NCI-H2196 (cell line): ENCODE measurements around the gene SHISAL1.

ENCODE experiments used
- DNase-seq: peaks from one replicate; lab custom pipeline; 2025; ENCODE audit not compliant: unreplicated experiment; lab: John Stamatoyannopoulos, UW

Gene SHISAL1

DNA sequence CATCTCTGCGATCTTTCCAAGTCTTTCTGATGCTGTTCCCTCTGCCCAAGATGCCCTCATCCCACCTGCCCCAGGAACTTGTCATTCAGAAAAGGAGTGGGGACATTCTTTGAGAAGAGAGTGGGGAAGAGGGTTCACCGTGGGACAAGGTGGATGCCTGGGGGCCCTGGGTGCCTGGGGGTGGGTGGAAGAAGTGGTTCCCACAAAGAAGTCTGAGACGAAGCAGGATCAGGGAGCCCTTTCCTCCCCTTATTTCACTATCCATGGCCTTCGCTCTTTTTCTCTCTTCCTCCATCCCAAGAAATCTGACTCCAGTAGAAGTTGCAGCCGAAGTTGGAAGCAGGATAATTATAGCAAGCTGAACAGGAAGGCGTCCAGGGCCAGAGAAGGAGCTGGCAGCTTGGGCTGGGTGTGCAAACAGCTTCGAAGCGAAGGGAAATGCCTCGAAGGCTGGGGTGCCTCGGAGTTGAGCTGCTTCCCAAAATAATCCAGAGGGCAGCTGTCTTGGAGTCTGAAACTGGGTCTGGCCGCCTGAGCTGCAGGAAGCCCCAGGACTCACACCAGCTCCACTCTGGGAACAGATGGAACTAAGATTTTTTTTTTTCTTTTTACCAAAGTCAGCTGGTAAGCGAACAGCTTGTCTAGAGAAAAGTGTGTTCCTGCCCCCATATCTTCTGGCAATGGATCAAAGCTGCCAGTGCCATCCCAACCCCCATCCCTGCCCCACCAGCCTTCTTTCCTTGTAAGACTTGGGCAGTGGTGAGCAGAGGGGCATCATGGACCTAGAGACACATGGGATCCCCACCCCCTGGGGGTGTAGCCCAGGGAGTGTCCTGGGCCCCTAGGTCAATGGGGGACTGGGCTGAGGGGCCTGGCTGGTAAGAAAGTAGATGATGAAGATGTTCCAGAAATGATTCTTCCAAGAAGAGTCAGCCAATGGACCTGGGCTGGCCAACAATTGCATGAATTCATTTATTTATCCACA, 100.5 kb downstream of the SHISAL1 start:
- DNase-seq, result no peak

DNA sequence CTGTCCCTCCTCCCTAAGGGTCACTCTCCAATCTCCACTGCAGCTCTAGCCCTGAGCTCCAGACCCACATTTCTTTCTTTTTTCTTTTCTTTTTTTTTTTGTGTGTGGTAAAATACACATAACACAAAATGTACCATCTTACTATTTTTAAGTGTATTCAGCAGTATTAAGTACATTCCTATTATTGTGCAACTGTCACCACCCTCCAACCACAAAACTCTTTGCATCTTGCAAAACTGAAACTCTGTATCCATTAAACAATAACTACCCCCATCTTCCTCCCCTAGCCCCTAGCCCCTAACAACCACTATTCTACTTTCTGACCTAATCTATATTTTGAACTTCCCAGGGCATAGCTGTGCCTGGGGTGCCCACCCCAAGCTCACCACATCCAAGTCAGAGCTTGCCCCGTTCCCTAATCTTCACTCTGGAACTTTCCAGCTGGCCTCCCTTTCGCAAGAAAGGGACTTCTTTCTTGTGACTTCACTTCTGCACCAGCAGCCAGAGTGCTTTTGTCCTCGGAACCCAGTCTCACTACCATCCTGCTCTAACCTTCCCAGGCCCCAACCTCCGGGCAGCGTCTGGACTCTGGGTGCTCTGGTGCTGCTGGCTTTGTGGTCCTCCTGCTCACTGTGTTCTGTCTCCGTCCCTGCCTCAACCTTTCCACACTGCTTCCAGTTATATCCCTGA, 101.3 kb downstream of the SHISAL1 start:
- DNase-seq, result no peak

DNA sequence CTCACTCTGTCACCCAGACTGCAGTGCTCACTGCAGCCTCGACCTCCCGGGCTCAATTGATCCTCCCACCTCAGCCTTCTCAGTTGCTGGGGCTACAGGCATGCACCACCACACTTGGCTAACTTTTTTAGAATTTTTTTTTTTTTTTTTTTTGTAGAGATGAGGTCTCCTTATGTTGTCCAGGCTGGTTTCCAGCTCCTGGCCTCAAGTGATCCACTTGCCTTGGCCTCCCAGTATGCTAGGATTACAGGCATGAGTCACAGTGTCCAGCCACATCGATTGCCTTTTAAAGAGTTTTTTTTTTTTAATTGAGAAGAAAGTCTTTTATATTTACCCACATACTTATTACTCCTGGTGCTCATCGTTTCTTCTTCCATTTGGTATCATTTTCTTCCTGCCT, 102.0 kb downstream of the SHISAL1 start:
- peak; percentile 21 for DNase-seq

DNA sequence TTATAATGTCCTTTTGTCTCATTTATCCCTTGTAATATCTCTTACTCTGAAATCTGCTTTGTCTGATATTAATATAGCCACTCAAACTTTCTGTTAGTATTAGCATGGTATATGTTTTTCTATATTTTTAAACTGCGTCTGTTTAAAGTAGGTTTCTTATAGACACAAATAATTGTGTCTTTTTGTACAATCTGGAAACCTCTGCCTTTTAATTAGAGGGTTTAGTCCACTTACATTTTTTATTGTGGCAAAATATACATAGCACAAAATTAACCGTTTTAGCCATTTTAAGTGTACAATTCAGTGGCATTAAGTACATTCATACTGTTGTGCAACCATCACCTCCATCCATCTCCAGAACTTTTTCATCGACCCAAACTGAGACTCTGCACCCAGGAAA, 103.4 kb downstream of the SHISAL1 start:
- no peak for DNase-seq

DNA sequence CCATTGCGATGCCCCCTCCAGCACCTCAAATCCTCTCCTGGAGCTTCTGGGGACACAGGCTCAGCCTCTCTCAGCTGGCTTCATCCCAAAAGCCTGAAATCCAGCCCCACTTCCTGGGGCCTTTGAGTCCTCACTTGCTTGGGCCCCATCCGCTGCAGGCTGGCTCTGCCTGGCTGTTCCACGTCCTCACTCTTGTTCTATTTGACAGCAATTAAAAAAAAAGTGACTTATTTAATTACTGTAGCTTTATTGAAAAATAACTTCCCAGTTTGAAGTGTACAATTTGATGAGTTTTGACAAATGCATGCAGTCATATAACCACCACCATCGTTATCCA, 104.8 kb downstream of the SHISAL1 start:
- no peak for DNase-seq

DNA sequence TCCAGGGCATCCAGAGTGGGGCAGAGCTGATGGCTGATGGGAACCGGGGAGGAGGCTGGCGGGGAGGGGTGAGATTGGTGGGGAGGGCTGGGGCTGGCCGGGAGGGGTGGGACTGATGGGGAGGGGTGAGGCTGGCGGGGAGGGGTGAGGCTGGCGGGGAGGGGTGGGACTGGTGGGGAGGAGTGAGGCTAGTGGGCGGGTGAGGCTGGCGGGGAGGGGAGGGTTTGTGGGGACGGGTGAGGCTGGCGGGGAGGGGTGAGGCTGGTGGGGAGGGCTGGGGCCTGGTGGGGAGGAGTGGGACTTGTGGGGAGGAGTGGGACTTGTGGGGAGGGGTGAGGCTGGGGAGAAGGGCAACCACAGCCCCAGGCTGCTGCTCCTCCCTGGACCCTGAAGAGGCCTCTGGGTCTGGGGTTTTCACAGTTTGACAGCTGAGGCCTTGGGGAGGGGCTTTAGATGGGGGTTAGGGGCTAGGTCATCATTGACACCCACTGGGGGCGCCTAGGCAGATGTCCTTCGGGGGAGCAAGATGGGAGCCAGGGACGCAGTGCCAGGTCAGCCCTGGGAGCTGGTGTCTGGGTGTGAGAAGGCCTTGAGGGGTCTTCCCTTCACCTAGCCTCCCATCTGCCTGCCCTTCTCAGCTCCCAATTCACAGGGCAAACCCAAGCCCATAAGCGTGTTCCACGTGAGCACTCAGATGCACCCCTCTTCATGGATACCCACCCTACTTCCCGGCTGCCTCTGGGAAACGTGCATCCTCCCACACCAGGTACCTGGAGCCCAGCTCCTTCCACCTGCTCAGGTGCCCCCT, 105.4 kb downstream of the SHISAL1 start:
- no peak for DNase-seq

DNA sequence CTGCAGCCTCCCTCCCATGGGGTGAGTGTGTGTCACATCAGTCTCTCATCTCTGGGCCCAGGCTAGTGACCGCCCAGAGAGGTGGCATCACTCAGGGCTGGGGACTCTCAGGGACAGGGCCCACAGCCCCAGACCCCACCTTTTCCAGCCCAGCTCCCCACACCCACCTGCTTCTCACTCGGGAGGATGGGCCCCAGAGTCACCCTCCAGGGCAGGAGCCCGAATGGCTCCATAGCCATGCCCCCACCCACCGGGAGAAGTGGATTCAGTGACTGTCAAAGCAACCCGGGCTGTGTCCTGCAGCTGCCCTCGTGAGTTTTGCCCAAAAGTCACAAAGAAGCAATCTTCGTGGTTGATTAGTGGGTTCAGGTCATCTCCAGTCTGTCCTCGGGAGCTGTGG, 106.1 kb downstream of the SHISAL1 start:
- DNase-seq, result no peak

DNA sequence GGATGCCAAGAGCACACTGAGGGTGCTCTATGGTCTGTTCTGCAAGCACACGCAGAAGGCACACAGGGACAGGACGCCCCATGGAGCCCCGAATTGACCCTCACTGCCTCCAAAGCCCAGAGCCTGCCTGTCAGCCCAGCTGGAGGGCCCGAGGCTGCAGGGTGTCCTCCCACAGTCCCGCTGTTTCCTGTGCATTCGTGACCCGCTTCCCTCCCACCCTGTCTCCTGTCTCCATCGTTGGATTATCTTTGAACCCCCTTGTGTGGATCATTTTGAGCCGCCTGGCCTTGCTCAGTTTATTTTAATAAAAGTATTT, 106.5 kb downstream of the SHISAL1 start:
- no peak for DNase-seq

DNA sequence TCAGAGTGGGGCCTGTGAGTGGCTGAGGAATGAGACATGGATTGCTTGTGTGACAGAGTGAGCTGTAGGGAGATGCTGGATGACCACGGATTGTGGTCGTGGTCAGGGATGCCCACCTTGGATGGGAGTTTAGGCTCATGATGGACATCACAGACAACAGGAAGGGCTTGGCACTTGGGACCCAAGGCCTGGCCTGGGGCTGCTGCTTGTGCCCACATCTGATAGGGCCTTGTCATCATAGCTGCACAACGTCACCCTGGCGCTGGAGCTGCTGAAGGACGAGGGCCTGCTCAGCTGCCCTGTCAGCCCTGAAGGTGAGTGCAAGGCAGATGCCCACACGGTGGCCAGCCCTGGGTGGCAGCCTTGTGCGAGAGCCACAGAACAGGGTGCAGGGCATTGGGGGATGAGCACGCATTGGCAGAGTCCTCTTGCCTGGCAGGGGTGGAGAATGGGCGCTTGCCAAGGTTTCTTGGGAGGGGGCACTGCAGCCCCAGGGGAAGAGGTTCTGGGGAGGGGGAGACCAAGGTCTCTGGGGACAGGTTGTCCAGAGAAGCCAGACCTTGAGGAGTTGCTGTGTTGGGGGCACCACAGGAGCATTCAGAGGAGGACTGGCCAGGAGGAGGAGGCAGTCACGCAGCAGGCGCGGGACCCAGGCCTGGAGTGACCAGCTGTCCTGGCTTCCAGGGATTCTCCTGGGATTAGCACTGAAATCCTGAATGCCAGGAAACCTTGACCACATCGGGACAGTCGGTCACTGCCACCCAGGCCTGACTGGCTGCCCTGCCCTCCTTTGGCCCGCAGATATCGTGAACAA, 107.0 kb downstream of the SHISAL1 start:
- DNase-seq, result no peak

DNA sequence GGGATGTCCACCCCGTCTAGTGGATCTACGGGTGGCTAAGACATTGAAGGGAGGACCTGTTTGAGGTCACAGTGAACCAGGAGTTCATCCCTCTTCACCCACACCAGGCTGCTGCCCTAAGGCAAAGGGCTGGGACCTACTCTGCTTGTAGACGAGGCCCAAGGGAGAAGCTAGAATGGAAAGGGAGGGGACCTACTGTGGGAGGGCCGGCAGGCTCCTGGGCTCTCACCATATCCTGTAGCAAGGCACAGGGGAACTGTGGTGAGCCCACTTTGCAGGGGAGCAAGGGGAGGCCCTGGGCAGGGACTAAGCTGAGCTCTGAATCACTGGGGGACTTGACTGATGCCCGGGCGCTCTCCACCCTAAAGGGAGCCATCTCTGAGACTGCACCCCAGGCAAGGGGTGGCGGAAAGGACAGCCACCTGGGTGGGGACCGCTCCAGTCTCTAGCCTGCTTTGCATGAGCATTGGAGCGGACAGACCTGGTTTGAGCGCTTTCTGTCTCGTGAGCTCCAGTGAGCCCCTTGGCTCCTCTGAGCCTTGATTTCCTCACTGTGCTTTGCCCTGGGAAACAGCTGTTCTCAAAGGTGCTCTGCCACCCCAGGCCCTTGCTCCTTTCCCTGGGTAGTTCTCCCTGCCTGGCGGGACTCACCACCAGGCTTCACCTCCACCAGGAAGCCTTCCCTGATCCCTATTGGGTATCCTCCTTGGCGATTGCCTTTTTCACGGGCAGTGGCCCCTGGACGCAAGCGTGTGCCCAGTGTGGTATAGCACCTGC, 107.8 kb downstream of the SHISAL1 start:
- no peak for DNase-seq

DNA sequence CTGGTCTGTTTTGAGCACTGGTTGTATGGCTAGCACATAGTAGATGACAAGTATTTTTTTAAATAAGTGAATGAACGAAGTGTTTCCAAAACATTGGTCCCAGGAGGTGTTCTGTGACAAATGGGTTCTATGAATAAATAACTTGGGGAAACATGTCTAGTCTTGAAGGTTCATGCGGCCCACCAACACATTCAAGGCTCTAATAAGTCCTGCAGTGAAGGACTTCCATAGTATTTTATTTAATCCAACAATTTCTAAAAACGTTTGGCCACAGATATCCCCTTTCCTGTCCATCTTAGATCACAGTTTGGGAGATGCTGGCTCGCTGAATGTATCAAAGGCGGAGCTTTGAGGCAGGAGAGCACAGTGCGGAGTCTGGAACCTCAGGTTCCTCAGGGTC, 109.5 kb downstream of the SHISAL1 start:
- DNase-seq, result no peak

DNA sequence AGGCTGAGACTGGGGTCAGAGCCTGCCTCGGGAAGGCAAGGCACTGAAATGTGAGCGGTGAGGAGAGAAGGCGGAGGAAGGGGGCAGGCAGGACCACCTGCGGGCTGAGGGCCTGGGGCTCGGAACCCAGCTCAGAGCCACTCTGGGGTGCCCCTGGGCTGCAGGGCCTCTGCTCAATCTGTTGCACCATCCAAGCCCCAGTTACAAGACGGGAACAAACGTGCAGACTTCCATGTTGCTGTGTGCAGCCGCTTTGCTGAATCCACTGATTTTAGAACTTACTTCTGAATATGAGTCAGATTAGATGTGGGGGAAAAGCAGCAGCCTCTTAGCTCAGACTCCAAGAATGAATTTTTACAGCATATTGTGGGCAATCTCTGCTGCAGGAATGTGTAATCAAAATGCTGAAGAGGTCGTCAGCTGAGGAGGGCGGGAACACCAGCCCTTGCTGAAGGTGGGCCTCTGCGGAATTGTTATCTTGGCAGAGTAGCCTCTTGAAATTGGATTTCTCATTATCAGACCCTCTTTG, 110.4 kb downstream of the SHISAL1 start:
- DNase-seq, result no peak

DNA sequence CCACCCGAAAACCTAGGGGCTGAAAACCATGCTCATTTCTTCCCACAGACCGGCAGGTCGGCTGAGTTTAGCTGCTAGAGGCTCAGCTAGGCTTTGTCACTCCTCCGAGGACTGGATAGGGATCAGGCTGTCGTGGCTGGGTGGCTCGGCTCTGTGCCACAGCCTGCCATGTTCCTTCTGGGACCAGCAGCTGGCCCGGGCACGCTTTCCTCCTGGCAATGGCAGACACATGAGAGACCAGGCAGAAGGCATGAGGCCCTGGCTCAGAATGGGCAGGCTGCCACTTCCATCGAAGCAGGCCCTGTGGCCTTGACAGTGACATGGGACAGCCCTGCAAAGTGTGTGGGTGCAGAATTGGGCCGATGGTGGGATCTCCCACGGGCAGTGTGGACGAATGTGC, 111.1 kb downstream of the SHISAL1 start:
- DNase-seq, result no peak

DNA sequence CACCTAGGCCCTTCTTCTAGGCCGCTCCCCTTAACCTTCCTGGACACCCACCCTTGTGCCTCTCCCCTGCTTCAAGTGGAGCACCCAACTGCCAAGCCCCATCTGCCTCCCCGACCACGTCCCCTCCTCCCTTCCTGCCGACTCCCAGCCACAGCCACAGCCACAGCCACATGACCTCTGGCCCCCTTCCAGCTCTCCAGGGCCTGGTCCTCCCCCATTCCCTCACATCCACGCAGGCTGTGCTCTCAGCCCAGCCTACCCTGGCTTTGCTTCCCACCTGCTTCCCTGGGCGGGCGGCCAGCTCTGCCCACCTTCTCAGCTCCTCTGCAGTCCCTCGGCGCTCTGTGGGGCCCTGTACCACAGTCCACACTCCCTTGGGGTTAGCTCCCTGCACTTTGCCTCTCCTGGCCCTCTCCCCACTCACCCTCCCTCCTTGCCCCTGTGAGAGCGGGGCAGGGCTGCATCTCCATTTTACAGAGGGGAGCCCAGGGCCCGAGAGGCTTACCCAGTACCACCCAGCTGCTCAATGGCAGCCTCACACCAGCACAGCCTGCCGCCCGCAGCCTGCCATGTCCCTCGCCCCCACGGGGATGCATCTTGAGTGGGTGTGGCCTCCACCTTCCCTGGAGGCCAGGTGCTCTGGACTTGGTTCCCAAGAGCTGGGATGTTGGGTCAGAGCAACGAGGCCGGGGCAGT, 111.7 kb downstream of the SHISAL1 start:
- no peak for DNase-seq

DNA sequence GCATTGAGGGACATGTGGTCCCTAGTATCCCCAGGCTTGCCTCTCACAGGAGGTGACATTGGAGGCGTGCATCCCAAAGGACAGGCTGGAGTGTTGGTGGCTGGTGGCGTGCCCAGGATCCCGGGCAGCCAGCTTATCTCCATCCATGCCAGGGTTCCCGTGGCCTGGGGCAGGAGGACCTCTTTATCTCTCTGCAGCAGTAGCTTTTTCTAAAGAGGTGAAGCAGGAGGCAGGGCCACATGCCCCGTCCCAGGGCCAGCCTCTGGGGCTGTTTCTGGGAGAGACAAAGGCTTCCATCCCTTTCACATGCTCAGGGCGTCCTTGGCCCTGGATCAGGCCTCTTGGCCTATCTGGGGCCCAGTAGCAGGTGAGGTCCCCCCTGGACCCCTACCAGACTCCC, 112.3 kb downstream of the SHISAL1 start:
- no peak for DNase-seq

DNA sequence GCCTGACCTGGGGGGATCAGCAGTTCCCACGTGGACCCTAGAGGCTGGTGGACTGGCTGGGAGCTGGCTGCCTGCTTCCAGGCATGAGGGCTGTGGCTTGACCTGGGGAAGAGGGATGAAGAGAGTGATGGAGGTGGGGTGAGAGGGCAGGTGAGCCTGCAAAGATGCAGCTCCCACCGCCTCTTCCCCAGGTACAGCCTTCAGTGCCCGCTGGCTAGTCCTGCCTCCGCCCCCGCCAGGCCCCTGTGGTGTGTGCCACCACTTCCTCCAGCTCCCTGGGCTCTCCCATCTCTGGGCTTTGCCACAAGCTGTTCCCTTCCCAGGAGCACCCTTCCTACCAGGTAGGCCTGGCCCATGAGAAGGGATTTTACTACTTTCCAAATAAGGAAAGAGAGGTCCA, 112.9 kb downstream of the SHISAL1 start:
- DNase-seq, result no peak

DNA sequence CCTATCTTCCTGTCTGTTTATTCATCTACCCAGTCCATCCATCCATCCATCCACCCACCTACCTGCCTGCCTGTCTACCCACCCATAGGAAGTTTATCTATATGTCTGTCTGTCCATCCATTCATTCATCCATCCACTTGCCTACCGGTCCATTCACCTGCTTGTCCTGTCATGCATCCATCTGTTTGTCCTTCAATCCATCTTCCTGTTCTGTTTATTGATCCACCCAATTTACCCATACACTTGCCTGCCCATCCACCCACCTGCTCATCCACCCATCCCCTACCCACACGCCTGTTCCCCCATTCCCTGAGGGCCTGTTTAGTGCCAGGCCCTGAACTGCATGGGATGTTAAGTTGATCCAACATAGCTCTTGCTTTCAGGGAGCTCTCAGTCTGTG, 113.6 kb downstream of the SHISAL1 start:
- no peak for DNase-seq

DNA sequence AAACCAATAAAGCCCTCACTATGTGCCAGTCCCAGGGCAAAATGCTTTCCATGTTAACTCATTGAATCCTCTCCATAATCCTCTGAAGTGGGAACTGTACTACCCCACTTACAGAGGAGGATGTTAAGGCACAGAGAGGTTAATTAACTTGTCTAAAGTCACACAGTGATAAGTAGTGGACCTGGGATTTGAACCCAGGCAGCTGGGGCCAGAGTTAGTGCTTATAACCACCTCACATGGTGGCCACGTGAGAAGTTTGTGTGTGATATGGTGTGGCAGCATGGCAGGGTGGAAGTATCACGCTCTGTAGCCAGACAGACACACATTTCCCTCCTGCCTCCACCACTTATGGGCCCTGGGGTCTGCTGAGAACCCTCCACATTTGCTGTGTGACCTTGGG, 115.5 kb downstream of the SHISAL1 start:
- no peak for DNase-seq

DNA sequence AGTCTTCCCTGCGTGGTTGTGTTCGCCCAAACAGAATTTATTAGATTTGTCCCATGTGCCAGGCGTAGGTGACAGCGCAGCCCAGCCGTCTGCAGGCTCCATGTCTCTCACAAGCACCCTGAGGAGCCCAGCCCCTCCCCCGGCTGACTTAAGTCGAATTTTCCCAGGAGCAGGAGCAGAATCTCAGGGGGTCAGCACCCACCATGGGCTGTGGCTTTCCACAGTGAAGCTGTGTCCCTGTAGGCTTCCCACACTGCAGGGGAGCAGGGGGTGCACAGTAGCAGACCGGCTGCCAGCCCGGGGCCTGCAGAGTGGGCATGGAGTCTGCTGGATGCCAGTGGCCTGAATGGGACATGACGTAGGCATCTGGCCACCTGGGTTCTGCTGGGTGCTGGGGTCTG, 116.0 kb downstream of the SHISAL1 start:
- DNase-seq, result no peak
